ENCODE measurements around the gene PLCD1.
A peak's percentile ranks its signal among the peaks of the same experiment; 100 is the strongest.
"Not testable (repeated sequence)": the region's sequence is repeated elsewhere in the genome, so short reads cannot be mapped to it uniquely, and the experiment has no call there.

The PLCD1 gene

GRCh38 chr3:38029400-38030125, at the start of gene PLCD1:
Gene PLCD1 (minus strand): TSS chr3:38029642. CDS start chr3:38029539, 103 bp downstream.
- no peak for TF ChIP-seq CTCF (IDR thresholded peaks at IDR 0.05; ENCODE audit: insufficient read depth, low read length, poor library complexity, severe bottlenecking)
- no peak for DNase-seq (ENCODE audit: extremely low read depth, insufficient read length)
- H3K27me3 ChIP-seq (replicated peaks; ENCODE audit: control insufficient read depth, insufficient read depth, low read length) = no peaks in the 10 kb centered on the region; the same call in none of the 2 replicates

GRCh38 chr3:38077073-38077472, 47.6 kb upstream of the PLCD1 start:
- H3K36me3 ChIP-seq (ENCODE audit: control insufficient read depth, insufficient read depth, low read length); DNase-seq (ENCODE audit: extremely low read depth, insufficient read length); H3K27me3 ChIP-seq (replicated peaks; ENCODE audit: control insufficient read depth, insufficient read depth, low read length); H3K4me3 ChIP-seq (replicated peaks; ENCODE audit: low read depth, low read length): not testable (repeated sequence)

More at GRCh38 chr3:38029400-38030125, at the start of gene PLCD1:
- peak within 1 kb of the TSS; percentile 9; the same call in 1 of the 2 replicates for H3K4me3 ChIP-seq (replicated peaks; ENCODE audit: low read depth, low read length)
- H3K36me3 ChIP-seq (ENCODE audit: control insufficient read depth, insufficient read depth, low read length) = no peaks in the 10 kb centered on the region

GRCh38 chr3:38070013-38070412, 40.6 kb upstream of the PLCD1 start:
- Histone ChIP-seq H3K36me3 (ENCODE audit: control insufficient read depth, insufficient read depth, low read length) (no peaks in the 10 kb centered on the region), H3K4me3 (replicated peaks; ENCODE audit: low read depth, low read length) (no peak overlapping the region), H3K27me3 (replicated peaks; ENCODE audit: control insufficient read depth, insufficient read depth, low read length) (no peaks in the 10 kb centered on the region)
- no peak for TF ChIP-seq CTCF (IDR thresholded peaks at IDR 0.05; ENCODE audit: insufficient read depth, low read length, poor library complexity, severe bottlenecking)
- DNase-seq (ENCODE audit: extremely low read depth, insufficient read length) = no peak

- no peak for TF ChIP-seq CTCF (IDR thresholded peaks at IDR 0.05; ENCODE audit: insufficient read depth, low read length, poor library complexity, severe bottlenecking)
- DNase-seq (ENCODE audit: extremely low read depth, insufficient read length) = no peak
- H3K27me3 ChIP-seq (replicated peaks; ENCODE audit: control insufficient read depth, insufficient read depth, low read length) = no peaks in the 10 kb centered on the region
Observed at GRCh38 chr3:38067508-38068233, 38.2 kb upstream of the PLCD1 start.

GRCh38 chr3:38064453-38064852, 35.0 kb upstream of the PLCD1 start:
- H3K36me3 ChIP-seq (ENCODE audit: control insufficient read depth, insufficient read depth, low read length); H3K27me3 ChIP-seq (replicated peaks; ENCODE audit: control insufficient read depth, insufficient read depth, low read length); DNase-seq (ENCODE audit: extremely low read depth, insufficient read length); H3K4me3 ChIP-seq (replicated peaks; ENCODE audit: low read depth, low read length): not testable (repeated sequence)

More at GRCh38 chr3:38067508-38068233, 38.2 kb upstream of the PLCD1 start:
- H3K4me3 ChIP-seq (replicated peaks; ENCODE audit: low read depth, low read length) = no peak overlapping the region
- H3K36me3 ChIP-seq (ENCODE audit: control insufficient read depth, insufficient read depth, low read length) = no peaks in the 10 kb centered on the region

- TF ChIP-seq CTCF (IDR thresholded peaks at IDR 0.05; ENCODE audit: insufficient read depth, low read length, poor library complexity, severe bottlenecking) = no peak
Observed at GRCh38 chr3:38062809-38063208, 33.4 kb upstream of the PLCD1 start.

More at GRCh38 chr3:38062809-38063208, 33.4 kb upstream of the PLCD1 start:
- Histone ChIP-seq H3K4me3 (replicated peaks; ENCODE audit: low read depth, low read length) (no peak overlapping the region), H3K36me3 (ENCODE audit: control insufficient read depth, insufficient read depth, low read length) (no peaks in the 10 kb centered on the region), H3K27me3 (replicated peaks; ENCODE audit: control insufficient read depth, insufficient read depth, low read length) (no peaks in the 10 kb centered on the region)
- no peak for DNase-seq (ENCODE audit: extremely low read depth, insufficient read length)

Measured in GM06990 (cell line).